GM12878 (cell line): ENCODE results near the gene THRA. TPM values are rescaled to one million over a fixed set of nuclear protein-coding genes. Genes with fewer than 3 reads are reported as not detected.

Source experiments
- ATAC-seq: fragments of 200-7000 bp; cut with Tn5 transposase; 3 replicates; pipeline ENCODE4 v1.9.1; 2020; ENCODE audit warnings: mild to moderate bottlenecking, moderate library complexity
- BruUV-seq: library from RNA; stranded (reverse); fragments of 400-500 nt; replicated peaks from 2 replicates; lab custom pipeline; 2021; lab: Mats Ljungman, UMichigan
- CTCF ChIA-PET: fragments of 300-600 bp; sonication (Branson Sonifier 250); formaldehyde crosslinking; extraction: SDS; loops from one replicate; lab custom pipeline; 2021; ENCODE audit warnings: inconsistent platforms; lab: Yijun Ruan, JAX
- POLR2A ChIA-PET: fragments of 350-600 bp; formaldehyde crosslinking; extraction: SDS; loops from one replicate; lab custom pipeline; 2021; ENCODE audit warnings: inconsistent platforms; lab: Charles Lee
- RAD21 ChIA-PET: fragments of 300-600 bp; sonication (Branson Sonifier 250); formaldehyde crosslinking; loops from one replicate; lab custom pipeline; 2023; ENCODE audit warnings: antibody characterized with exemption; ENCODE audit not compliant: unreplicated experiment; lab: Charles Lee
- SMC1A ChIA-PET: fragments of 300-600 bp; sonication (Branson Sonifier 250); formaldehyde crosslinking; loops from one replicate; lab custom pipeline; 2023; ENCODE audit not compliant: unreplicated experiment, uncharacterized antibody; lab: Charles Lee
- DNase-seq: peaks from one replicate; pipeline ENCODE4 v3.0.0-alpha.2; 2011; ENCODE audit warnings: low read depth, low spot score
- FAIRE-seq: peaks from 3 replicates; lab custom pipeline; 2011; peaks lifted over from hg19 to GRCh38; lab: Jason Lieb, UNC
- H2AFZ ChIP-seq: 2 replicates; pipeline ENCODE4 v1.6.0; 2011; ENCODE audit warnings: low read depth, low read length, control low read depth; ENCODE audit not compliant: control insufficient read depth
- H3K27ac ChIP-seq: 2 replicates; pipeline ENCODE4 v1.5.1; 2011; ENCODE audit warnings: control low read depth; ENCODE audit not compliant: control insufficient read depth, insufficient read depth
- H3K27me3 ChIP-seq, 2 experiments: replicated peaks in 1 of 2; 2 replicates each; pipeline versions ENCODE4 v1.6.0 to v1.6.1; 2011; ENCODE audit warnings: low read length in 1 of 2; ENCODE audit not compliant: control insufficient read depth in 2 of 2, insufficient read depth in 2 of 2
- H3K36me3 ChIP-seq, 2 experiments: 2 replicates each; pipeline ENCODE4 v1.5.1; 2011; ENCODE audit warnings: low read length in 1 of 2; ENCODE audit not compliant: control insufficient read depth in 2 of 2, insufficient read depth in 2 of 2
- H3K4me1 ChIP-seq: 2 replicates; pipeline ENCODE4 v1.6.1; 2011; ENCODE audit warnings: mild to moderate bottlenecking, low read length, moderate library complexity, mixed read lengths; ENCODE audit not compliant: control insufficient read depth, insufficient read depth
- H3K4me2 ChIP-seq: 2 replicates; pipeline ENCODE4 v1.6.0; 2011; ENCODE audit warnings: control low read depth; ENCODE audit not compliant: control insufficient read depth, insufficient read depth
- H3K4me3 ChIP-seq: fragments of 200-600 bp; sonication (generic); 2 replicates; pipeline ENCODE4 v1.5.1; 2016
- H3K79me2 ChIP-seq: 2 replicates; pipeline ENCODE4 v1.6.0; 2011; ENCODE audit warnings: low read length; ENCODE audit not compliant: control insufficient read depth, insufficient read depth
- H3K9ac ChIP-seq: 2 replicates; pipeline ENCODE4 v1.8.0; 2011; ENCODE audit warnings: low read length, control low read depth, mixed read lengths; ENCODE audit not compliant: control insufficient read depth, insufficient read depth
- H3K9me3 ChIP-seq: replicated peaks from 3 replicates; pipeline ENCODE4 v1.5.1; 2011; ENCODE audit warnings: mild to moderate bottlenecking, low read length; ENCODE audit not compliant: control insufficient read depth, insufficient read depth
- H4K20me1 ChIP-seq: 2 replicates; pipeline ENCODE4 v1.6.0; 2011; ENCODE audit not compliant: control insufficient read depth, insufficient read depth
- ASH2L ChIP-seq: fragments of 300-600, 200-600 bp; sonication (generic); IDR thresholded peaks from 2 replicates; pipeline ENCODE4 v1.6.1; 2017; ENCODE audit warnings: low read depth, mild to moderate bottlenecking, borderline replicate concordance
- BCL11A ChIP-seq: IDR thresholded peaks from 2 replicates; pipeline ENCODE4 v1.6.1; 2011; ENCODE audit warnings: low read depth, low read length
- CHD2 ChIP-seq: IDR thresholded peaks from 2 replicates; pipeline ENCODE4 v1.6.1; 2011; ENCODE audit warnings: low read depth, low read length, improper control_type of control experiment, borderline replicate concordance
- CREB1 ChIP-seq: IDR thresholded peaks from 2 replicates; pipeline ENCODE4 v1.6.1; 2012; ENCODE audit warnings: low read depth, mild to moderate bottlenecking, inconsistent platforms
- ELK1 ChIP-seq: IDR thresholded peaks from 2 replicates; pipeline ENCODE4 v1.6.1; 2012; ENCODE audit warnings: low read depth, low read length, improper control_type of control experiment
- MLLT1 ChIP-seq: fragments of 450-650 bp; IDR thresholded peaks from 2 replicates; pipeline ENCODE4 v1.6.1; 2016; ENCODE audit warnings: mild to moderate bottlenecking
- POU2F2 ChIP-seq: IDR thresholded peaks from 3 replicates; pipeline ENCODE4 v1.6.1; 2011; ENCODE audit warnings: low read depth, mild to moderate bottlenecking, low read length, borderline replicate concordance
- RB1 ChIP-seq: fragments of 450-650 bp; formaldehyde crosslinking; IDR thresholded peaks from 2 replicates; pipeline ENCODE4 v1.6.1; 2017; ENCODE audit warnings: mild to moderate bottlenecking, borderline replicate concordance
- SMAD5 ChIP-seq: IDR thresholded peaks from 2 replicates; pipeline ENCODE4 v1.6.1; 2016; ENCODE audit warnings: antibody characterized with exemption, low read depth
- SREBF1 ChIP-seq: IDR thresholded peaks from 2 replicates; pipeline ENCODE4 v1.6.1; 2012; ENCODE audit warnings: mild to moderate bottlenecking, low read length
- TARDBP ChIP-seq: IDR thresholded peaks from 2 replicates; pipeline ENCODE4 v1.6.1; 2016; ENCODE audit warnings: borderline replicate concordance
- YY1 ChIP-seq: IDR thresholded peaks from 2 replicates; pipeline ENCODE4 v1.6.1; 2011; ENCODE audit warnings: low read depth, mild to moderate bottlenecking, low read length
- ZNF207 ChIP-seq: fragments of 450-650 bp; IDR thresholded peaks from 2 replicates; pipeline ENCODE4 v1.6.1; 2014; ENCODE audit warnings: antibody characterized with exemption, mild to moderate bottlenecking, borderline replicate concordance
- ZNF24 ChIP-seq: fragments of 450-650 bp; IDR thresholded peaks from 2 replicates; pipeline ENCODE4 v1.6.1; 2017; ENCODE audit warnings: antibody characterized with exemption, mild to moderate bottlenecking
- WGBS: methylation state at CpG from one replicate; pipeline ENCODE4 v1.1.6; 2016; ENCODE audit warnings: low lambda C conversion rate; ENCODE audit not compliant: insufficient replicate concordance, insufficient coverage; ENCODE audit errors: missing lambda C conversion rate; 5-methylcytosine and 5-hydroxymethylcytosine counted together
- in situ Hi-C: fragments of 300-500 bp; cut with MboI; formaldehyde crosslinking; loops from 9 replicates; pipeline ENCODE4 v1.14.3; 2018; ENCODE audit warnings: mixed read lengths
- intact Hi-C: fragments of 100-400 bp; cut with micrococcal nuclease; formaldehyde crosslinking; loops from one replicate; pipeline ENCODE4 v1.14.2; 2022; ENCODE audit not compliant: unreplicated experiment
- polyA plus RNA-seq, 11 experiments: library from polyadenylated mRNA; depleted of rRNA in 4 of 11; unstranded in 6 of 11; stranded (reverse) in 5 of 11; fragments of >200 nt; fragmentation: Nextera tagmentation in 4 of 11; fragmentation: Illumina TruSeq in 1 of 11; extraction: Ambion mirVana in 4 of 11; extraction: Trizol in 1 of 11; gene quantifications; 1 replicate in 1 of 11; 2 replicates in 10 of 11; pipeline versions ENCODE4 v1.2.1 to v1.2.3, GENCODE V29; 2011 to 2016; ENCODE audit warnings: inconsistent platforms in 2 of 11, missing spikeins in 2 of 11, low read depth in 1 of 11
- total RNA-seq, 4 experiments: library from RNA; depleted of rRNA in 3 of 4; stranded (reverse); fragments of >200 nt in 3 of 4; fragmentation: Illumina TruSeq in 1 of 4; extraction: Trizol in 1 of 4; gene quantifications; 2 replicates each; pipeline versions ENCODE4 v1.2.1 to v1.2.3, GENCODE V29; 2013 to 2021

The THRA gene
- total and polyA plus RNA-seq, 10 of the 15 experiments (the other 5 are each of a cell fraction or from before 2014, with no cell fraction given) = 0.03 to 2.0 (median 0.64) TPM

- H3K4me1 ChIP-seq = peaks cover 8% of the 10 kb centered on the region
- POLR2A ChIA-PET = no interaction called here
- CTCF ChIA-PET = interaction anchor here (1.4 to 2.6 kb wide), 3 partner anchors 69 to 151 kb away, joined by 4 to 10 read pairs (median 4); no protein-coding TSS in a partner anchor
- intact Hi-C loops = no loop called here
- H3K4me2 ChIP-seq = no peak overlapping the region
- no peak overlapping the region for H2AFZ ChIP-seq
- 40% methylated on average over 15 of the region's 15 CpGs for WGBS
- H3K9ac ChIP-seq = no peak overlapping the region
- RAD21 ChIA-PET = interaction anchor here (5.4 kb wide), 1 partner anchor 95 kb away, joined by 52 read pairs; no protein-coding TSS in a partner anchor
- peaks cover 4 to 10% of the 10 kb centered on the region in 2 experiments; a peak in 3 of 4 replicates for H3K36me3 ChIP-seq
- H3K4me3 ChIP-seq = no peak overlapping the region
- in situ Hi-C loops = loop anchor here (25.0 kb wide), 1 partner anchor 270 kb away; the partner anchor contains the start of gene CDC6
- BruUV-seq = no TSS peak
- no peaks in the 10 kb centered on the region for H4K20me1 ChIP-seq
- DNase-seq (no peak), ATAC-seq (no peak), FAIRE-seq (no peak)
- TF ChIP-seq MLLT1 (no peak), ASH2L (no peak), RB1 (no peak), SREBF1 (no peak), YY1 (no peak), ZNF24 (no peak), BCL11A (no peak), CHD2 (no peak), TARDBP (no peak), CREB1 (no peak), ZNF207 (no peak), ELK1 (no peak), SMAD5 (no peak), POU2F2 (no peak)
- no peaks in the 10 kb centered on the region for H3K27me3 ChIP-seq
- SMC1A ChIA-PET = interaction anchor here (1.3 kb wide), 2 partner anchors 94 to 96 kb away, joined by 3 read pairs; no protein-coding TSS in a partner anchor
- no peak overlapping the region for H3K27ac ChIP-seq
- no peaks in the 10 kb centered on the region for H3K9me3 ChIP-seq
- no peaks in the 10 kb centered on the region for H3K79me2 ChIP-seq
Measured at GRCh38 chr17:40017422-40018080, 45.2 kb upstream of the THRA start.
